DMS153 treated with DMSO at 0.1 percent for 48 hours (cell line): ENCODE data around the gene ZC3H12C.
"Not testable (repeated sequence)": the region's sequence is repeated elsewhere in the genome, so short reads cannot be mapped to it uniquely, and the experiment has no call there.

Source experiments
- DNase-seq: peaks from one replicate; lab custom pipeline; 2025; ENCODE audit not compliant: unreplicated experiment; lab: John Stamatoyannopoulos, UW

ZC3H12C gene

DNA sequence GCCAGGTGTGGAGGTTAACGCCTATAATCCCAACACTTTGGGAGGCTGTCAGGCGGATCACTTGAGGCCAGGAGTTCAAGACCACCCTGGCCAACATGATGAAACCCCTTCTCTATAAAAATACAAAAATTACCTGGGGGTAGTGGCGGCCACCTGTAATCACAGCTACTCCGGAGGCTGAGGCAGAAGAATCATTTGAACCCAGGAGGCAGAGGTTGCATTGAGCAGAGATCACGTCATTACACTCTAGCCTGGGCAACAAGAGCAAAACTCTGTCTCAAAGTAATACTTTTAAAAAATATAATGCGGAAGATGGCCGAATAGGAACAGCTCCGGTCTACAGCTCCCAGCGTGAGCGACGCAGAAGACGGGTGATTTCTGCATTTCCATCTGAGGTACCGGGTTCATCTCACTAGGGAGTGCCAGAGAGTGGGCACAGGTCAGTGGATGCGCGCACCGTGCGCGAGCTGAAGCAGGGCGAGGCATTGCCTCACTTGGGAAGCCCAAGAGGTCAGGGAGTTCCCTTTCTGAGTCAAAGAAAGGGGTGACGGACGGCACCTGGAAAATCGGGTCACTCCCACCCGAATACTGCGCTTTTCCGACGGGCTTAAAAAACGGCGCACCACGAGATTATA lies 115.6 kb downstream of the ZC3H12C start:
- DNase-seq: not testable (repeated sequence)

DNA sequence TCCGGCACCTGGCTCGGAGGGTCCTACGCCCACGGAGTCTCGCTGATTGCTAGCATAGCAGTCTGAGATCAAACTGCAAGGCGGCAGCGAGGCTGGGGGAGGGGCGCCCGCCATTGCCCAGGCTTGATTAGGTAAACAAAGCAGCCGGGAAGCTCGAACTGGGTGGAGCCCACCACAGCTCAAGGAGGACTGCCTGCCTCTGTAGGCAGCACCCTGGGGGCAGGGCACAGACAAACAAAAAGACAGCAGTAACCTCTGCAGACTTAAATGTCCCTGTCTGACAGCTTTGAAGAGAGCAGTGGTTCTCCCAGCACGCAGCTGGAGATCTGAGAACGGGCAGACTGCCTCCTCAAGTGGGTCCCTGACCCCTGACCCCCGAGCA lies 116.1 kb downstream of the ZC3H12C start:
- DNase-seq: not testable (repeated sequence)

DNA sequence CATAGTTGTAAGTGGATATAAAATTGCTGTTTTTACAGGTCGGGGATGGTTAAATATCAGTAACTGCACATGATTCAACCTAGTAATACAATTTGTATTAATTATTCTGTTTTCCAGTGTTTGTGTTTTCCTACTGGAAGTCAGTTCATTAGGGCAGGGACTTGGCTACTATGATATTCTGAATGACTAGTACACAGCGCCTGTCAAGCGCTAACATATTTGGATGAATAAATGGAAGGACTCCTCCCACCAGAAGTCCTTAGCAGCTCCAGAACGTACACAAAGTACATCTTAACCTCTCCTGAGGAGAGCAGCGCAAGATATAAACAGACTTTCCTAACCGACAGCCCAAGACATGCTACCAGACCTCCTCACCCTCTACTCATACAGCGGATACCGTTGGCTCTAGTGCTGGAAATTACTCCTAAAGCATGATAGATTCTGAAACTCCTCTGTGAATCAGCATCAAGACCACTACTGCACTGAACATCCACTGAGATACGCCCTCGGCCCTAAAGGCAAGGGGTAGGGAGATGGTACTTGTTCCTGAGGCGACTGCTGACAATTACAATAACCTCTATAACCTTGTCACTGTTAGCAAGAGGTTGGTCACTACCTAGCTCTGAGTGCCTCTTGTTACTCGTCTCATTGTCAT lies 124.2 kb downstream of the ZC3H12C start:
- no peak for DNase-seq

DNA sequence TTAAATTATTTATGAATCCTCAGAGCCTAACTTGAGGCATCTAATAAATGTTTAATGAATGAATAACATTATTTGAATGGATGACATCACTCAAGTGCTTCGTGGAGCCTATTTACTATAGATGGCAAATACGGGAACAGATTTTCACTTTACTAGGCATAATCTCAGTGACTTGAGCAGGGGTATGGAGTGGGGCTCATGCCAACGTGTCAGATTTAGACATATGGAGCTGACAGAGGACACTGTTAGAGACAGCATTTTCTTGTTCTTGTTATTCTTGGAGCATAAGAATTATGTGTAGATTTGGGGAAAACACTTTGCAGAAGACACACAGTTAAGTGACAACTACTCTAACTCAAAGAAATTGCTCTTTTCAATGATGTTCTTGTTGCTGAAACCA lies 124.7 kb downstream of the ZC3H12C start:
- DNase-seq: no peak

DNA sequence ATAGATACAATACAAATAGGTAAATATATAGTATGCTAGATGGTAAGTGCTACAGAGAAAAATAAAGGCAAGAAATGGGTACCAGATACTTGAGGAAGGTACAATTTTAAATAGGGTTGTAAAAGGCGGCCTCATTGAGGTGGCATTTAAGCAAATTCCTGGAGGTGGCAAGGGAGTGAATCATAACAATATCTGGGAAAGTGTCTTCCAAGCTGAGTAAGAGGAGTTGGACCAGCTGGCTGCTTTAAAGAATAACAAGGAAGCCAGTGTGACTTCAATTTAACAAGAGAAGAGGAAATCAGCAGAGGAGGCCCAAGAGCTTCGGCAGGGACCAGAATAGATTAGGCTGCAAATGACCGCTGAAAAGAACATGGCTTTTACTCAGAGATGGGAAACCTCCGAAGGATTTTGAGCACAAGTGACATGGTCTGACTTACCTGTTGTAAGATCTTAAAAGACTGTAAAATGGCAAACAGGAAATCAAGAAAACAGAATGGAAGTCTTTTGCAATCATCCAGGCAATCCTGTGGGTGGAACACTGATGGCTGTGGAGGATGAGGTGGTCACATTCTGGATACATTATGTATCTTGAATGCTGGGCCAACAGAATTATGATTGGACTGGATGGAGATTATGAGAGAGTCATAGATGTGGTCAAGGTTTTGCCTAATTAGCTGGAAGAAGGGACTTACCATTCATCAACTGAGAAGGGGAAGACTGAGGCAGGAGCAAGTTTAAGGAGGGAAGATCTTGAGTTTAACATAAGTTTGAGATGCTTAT lies 126.0 kb downstream of the ZC3H12C start:
- no peak for DNase-seq
